Measurements from ENCODE around the gene TNNT3. TPM values are rescaled to one million over a fixed set of nuclear protein-coding genes. Genes with fewer than 3 reads are reported as not detected.
A peak's percentile ranks its signal among the peaks of the same experiment; 100 is the strongest.
"Not testable (repeated sequence)": the region's sequence is repeated elsewhere in the genome, so short reads cannot be mapped to it uniquely, and the experiment has no call there.

Gene TNNT3
- total RNA-seq, 1 donor from 2014 or later = 428 TPM

GRCh38 chr11:1935156-1936071 is 15.9 kb downstream of the TNNT3 start:
- no peak for DNase-seq

DNA sequence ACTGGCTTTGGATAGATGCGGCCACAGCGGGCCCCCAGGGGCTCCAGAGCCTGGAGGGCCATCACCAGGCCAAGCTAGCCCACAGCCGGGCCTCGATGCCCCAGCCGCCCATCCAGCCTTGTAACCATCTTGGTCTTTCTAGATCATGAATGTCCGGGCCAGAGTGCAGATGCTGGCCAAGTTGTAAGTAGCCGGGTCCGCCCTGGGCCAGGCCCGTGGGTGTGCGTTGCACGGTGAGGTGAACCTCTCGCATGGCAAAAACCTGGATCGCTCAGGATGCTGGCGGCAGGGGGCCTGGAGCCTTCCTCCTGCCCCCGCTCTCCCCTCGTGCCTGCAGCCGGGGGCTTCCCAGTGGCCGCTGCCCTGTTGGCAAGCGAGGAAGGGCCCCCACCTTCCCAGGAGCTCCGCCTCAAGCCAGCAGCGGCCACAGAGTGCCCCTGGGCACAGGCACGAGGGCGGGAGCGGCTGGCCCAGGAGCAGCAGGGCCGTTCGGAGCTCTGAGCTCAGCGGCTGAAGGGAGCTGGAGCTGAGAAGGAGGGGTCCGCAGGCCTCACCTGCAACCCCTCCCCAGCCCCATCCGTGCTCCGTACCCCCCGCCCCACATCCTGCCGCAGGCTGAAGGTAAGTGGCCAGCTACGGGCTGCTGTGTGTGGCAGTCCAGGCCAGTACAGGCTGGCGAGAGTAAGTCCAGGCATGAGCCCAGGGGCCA is 16.7 kb downstream of the TNNT3 start:
- DNase-seq = no peak

DNA sequence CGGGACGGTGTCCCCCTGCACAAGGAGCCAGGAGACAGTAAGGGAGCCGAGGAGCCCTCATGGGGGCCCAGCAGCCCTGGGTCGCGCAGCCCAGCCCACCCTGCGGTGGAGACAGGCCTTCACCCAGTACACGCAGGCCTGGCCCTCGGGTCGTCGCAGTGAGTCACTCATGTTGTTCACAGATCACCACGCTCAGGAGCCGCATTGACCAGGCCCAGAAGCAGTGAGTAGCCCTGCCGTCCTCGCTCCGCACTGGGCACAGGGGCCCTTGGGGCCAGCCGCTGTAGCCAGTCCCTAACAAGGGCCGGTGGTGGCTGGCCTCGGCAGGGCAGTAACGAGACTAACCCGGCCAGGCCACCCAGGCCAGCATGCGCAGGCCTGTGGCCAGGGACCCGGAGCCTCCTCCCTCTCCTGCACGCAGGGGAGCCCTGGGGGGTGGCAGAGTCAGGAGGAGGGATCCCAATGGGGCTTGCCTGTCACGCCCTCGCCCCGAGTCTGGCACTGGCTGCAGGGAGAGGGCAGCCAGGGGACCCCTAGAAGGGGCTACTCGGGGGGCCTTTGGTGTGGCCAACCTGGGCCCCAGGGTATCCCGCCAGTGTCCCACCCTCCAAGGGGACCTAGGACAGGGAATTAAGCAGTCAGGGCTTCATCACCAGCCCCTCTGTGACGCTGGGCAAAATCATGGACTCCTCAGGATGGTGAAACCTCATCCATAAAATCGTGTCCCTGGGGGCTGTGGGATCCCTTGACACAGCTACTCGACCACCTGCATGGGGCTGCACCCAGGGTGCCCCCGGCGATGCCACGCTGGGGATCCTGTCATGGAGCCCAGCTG is 17.5 kb downstream of the TNNT3 start:
- no peak for DNase-seq

- DNase-seq = no peak
Measured at GRCh38 chr11:1937616-1938342, 18.3 kb downstream of the TNNT3 start.

DNA sequence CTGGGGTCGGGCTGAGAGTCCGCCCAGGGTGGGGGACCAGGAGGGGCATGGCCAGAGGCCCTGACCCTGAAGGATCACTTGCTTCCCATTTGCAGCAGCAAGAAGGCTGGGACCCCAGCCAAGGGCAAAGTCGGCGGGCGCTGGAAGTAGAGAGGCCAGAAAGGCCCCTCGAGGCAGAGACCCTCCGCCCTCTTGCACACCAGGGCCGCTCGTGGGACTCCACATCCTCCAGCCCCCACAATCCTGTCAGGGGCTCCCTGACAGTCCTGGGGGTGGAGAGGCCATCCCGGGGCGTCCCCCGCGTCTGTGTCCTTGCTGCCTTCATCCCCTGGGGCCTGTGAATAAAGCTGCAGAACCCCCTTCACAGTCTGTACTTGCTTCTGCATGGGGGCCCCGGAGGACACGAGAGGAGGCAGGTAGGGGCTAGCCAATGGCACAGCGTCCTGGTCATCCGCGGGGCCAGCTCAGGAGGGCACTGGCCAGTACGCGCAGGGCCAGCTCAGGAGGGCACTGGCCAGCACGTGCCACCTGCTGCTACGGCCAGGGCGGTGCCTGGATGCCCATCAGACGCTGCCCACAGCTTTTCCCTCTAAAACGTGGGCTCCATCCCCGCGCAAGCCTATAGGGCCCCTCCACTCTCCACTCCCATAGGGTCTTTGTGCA is 19.0 kb downstream of the TNNT3 start:
- no peak for DNase-seq

GRCh38 chr11:1939006-1939625 is 19.6 kb downstream of the TNNT3 start:
- DNase-seq = peak; percentile 91

GRCh38 chr11:1939788-1940187 is 20.3 kb downstream of the TNNT3 start:
- DNase-seq = not testable (repeated sequence)

DNA sequence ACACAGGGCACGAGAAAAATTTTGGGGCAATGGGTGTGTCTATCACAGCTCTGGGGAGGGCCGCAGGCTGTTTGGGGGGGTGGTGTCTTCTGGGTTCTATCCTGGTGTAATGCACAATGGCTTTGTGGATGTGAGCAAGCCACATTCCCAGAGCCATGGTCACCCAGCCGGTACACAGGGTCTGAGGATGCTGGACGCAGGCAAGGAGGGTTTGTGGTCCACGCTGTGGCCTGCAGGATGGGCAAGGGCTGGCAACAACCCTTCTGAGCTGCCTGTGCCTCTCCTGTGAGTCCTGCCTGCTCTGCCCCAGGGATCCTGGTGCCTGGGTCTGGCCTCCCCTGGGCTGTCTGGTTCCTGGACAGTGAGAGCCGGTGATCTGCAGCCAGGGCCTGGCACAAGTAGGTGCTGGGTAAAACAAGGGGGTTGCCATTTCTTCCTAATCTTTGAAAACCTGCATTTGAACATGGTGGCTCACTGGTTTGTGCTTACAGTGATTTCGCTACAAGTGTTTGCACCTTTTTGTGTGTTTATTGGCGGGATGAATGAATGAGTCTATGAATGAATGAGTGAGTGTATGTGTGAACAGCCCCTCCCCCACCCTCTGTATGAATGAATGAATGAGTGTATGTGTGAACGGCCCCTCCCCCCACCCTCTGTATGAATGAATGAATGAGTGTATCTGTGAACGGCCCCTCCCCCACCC is 23.2 kb downstream of the TNNT3 start:
- DNase-seq = no peak

- DNase-seq = no peak
Measured at GRCh38 chr11:1943576-1943975, 24.1 kb downstream of the TNNT3 start.

- DNase-seq = no peak
Measured at GRCh38 chr11:1943977-1944376, 24.5 kb downstream of the TNNT3 start.

DNA sequence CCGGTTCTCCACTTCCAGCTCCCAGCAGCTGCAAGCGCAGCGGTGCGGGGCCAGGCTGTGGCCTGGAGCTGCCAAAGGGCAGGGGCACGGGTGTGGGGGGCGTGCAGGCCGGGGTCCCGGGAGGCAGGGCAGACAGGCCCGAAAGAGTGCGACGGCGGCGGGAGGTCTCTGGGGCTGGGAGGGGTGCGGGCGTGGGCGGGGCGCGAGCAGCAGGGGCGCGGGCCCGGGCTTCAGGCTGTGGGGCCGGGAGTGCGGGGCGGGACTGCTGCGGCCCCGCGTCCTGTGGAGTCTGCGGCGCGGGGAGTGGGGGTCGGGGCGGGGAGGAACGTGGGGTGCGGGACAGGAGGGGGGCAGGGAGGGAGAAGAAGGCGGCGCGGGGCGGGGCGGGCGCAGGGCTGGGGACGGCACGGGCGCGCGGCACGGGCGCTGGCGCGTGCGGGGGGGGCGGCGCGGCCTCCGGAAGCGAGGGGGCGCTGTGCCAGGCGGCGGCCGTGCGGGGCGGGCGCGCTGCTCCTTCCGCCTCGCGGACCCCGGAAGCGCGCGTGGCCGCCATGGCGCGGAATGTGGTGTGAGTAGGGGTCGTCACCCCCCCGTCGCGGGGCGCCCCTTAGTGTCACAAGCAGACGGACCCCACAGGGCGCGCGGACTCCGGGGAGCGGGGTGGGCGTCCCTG is 27.4 kb downstream of the TNNT3 start, which contains the start of gene MRPL23:
TSS of gene MRPL23 (plus strand) at position 521 of the 673 bp plus-strand sequence. CDS start at position 552, 31 bp downstream.
- DNase-seq = no peak

- no peak for DNase-seq
Measured at GRCh38 chr11:1947592-1948237, 28.2 kb downstream of the TNNT3 start.

DNA sequence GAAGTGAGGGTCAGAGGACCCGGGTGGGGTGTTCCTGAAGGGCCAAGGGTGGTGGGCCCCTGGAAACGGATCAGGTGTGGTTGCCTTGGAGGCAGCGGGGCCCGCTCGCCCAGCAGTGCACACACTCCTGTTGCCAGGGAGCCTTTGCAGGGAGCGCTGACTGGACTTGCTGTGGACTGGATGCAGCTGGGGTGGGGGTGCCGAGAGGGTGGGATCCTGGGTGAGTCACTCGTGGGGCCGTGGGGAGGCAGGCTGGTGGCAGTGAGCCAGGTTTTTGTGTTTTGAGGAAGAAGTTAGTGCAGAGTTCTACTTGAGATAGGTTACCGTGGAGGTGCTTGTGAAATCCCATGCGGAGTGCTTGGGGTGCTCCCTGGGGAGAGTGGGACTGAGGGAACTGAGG is 28.9 kb downstream of the TNNT3 start:
- DNase-seq = no peak

GRCh38 chr11:1949302-1949701 is 29.8 kb downstream of the TNNT3 start:
- no peak for DNase-seq

GRCh38 chr11:1949922-1950321 is 30.4 kb downstream of the TNNT3 start:
- DNase-seq = no peak

DNA sequence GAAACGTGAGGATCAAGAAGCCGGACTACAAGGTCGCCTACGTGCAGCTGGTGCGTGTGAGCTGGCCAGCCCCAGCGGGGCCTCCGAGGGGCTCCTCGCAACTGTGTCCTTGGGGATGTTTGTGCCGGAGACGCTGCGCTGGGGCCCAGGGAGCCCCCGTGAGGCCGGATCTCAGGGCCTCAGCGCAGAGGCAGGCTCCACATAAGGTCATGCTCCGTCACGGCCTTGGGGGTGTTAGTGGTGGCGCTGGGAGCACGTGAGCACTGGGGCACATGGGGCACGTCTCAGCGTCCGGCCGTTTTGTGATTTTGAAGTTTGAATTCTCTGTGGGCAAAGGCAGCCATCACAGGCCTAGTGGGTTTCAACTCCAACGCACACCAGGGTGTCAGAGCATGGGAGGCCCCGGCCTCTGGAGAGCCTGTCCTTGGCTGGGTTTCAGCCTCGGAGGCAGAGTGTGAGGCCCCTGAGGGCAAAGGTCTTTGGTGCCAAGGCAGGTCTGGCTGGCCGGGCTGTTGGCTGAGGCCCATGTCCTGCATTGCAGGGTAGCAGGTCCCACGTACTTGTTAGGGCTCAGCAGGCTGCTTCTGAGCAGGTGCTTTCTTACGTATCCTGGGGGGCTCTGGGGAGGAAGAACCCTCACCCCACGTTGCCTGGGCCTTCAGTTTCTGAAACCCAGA is 33.4 kb downstream of the TNNT3 start:
- DNase-seq = no peak

- no peak for DNase-seq
Measured at GRCh38 chr11:1953489-1954266, 34.2 kb downstream of the TNNT3 start.
